ENCODE measurements around the gene USP33. TPM values are rescaled to one million over a fixed set of nuclear protein-coding genes. Genes with fewer than 3 reads are reported as not detected.
"Not testable (repeated sequence)": the region's sequence is repeated elsewhere in the genome, so short reads cannot be mapped to it uniquely, and the experiment has no call there.

USP33 gene
- polyA plus RNA-seq, 1 donor from 2014 or later = 267 TPM

GRCh38 chr1:77649127-77649526 is 110.5 kb downstream of the USP33 start:
- no peaks in the 10 kb centered on the region for H3K9me2 ChIP-seq (ENCODE audit: insufficient read depth, low read length)
- H3K4me2 ChIP-seq (ENCODE audit: low read length) = no peak overlapping the region
- no peak for TF ChIP-seq REST (IDR thresholded peaks at IDR 0.05; ENCODE audit: borderline replicate concordance)
- no peak overlapping the region for H2AFZ ChIP-seq (ENCODE audit: low read depth, low read length)
- H3K9ac ChIP-seq (ENCODE audit: low read length) = no peak overlapping the region
- no peaks in the 10 kb centered on the region for H4K20me1 ChIP-seq (ENCODE audit: insufficient read depth)
- no peaks in the 10 kb centered on the region for H3K27me3 ChIP-seq (ENCODE audit: insufficient read depth, low read depth, low read length)
- no peak overlapping the region for H3K27ac ChIP-seq (ENCODE audit: low read length)
- no peaks in the 10 kb centered on the region for H3F3A ChIP-seq (ENCODE audit: insufficient read depth, low read length, poor library complexity, severe bottlenecking)
- peaks cover 42% of the 10 kb centered on the region for H3K79me2 ChIP-seq (replicated peaks; ENCODE audit: insufficient read depth, low read length)
- H3K36me3 ChIP-seq (ENCODE audit: insufficient read depth, low read length) = no peaks in the 10 kb centered on the region
- H3K4me3 ChIP-seq (ENCODE audit: low read length) = no peak overlapping the region
- no peaks in the 10 kb centered on the region for H3K9me3 ChIP-seq (ENCODE audit: low read length)

- not testable (repeated sequence) for H3K4me3 ChIP-seq (ENCODE audit: low read length); H3K27me3 ChIP-seq (ENCODE audit: insufficient read depth, low read depth, low read length); H2AFZ ChIP-seq (ENCODE audit: low read depth, low read length); H3K9me3 ChIP-seq (ENCODE audit: low read length); H3K36me3 ChIP-seq (ENCODE audit: insufficient read depth, low read length); H4K20me1 ChIP-seq (ENCODE audit: insufficient read depth); H3K27ac ChIP-seq (ENCODE audit: low read length); H3K9ac ChIP-seq (ENCODE audit: low read length); H3F3A ChIP-seq (ENCODE audit: insufficient read depth, low read length, poor library complexity, severe bottlenecking); H3K9me2 ChIP-seq (ENCODE audit: insufficient read depth, low read length); H3K4me2 ChIP-seq (ENCODE audit: low read length)
- peaks cover 34% of the 10 kb centered on the region for H3K79me2 ChIP-seq (replicated peaks; ENCODE audit: insufficient read depth, low read length)
These were observed 113.4 kb downstream of the USP33 start for GRCh38 chr1:77646224-77646623.

Other genes starting within 250 kb of the USP33 start
- 43.7 and 48.5 TPM in 2 replicates for gene ZZZ3, start 77.2 kb downstream of the USP33 start, polyA plus RNA-seq
- gene MIGA1, start 19.8 kb upstream of the USP33 start, polyA plus RNA-seq = 10.8 and 10.9 TPM in 2 replicates
- 0.08 and 0.43 TPM in 2 replicates for gene NEXN, start 128.8 kb upstream of the USP33 start, polyA plus RNA-seq
- gene FUBP1, start 219.2 kb upstream of the USP33 start, polyA plus RNA-seq = 569 and 630 TPM in 2 replicates
- gene DNAJB4, start 245.1 kb upstream of the USP33 start, polyA plus RNA-seq = 39.4 and 42.2 TPM in 2 replicates

Measured in neural cell (in vitro differentiated cells).